HepG2 (cell line): ENCODE results near the gene NCS1. TPM values are rescaled to one million over a fixed set of nuclear protein-coding genes. Genes with fewer than 3 reads are reported as not detected.
A peak's percentile ranks its signal among the peaks of the same experiment; 100 is the strongest.

Experiments
- ATAC-seq: fragments of 200-7000 bp; cut with Tn5 transposase; 3 replicates; pipeline ENCODE4 v1.9.1; 2020; ENCODE audit warnings: mild to moderate bottlenecking, moderate library complexity
- BruUV-seq: library from RNA; stranded (reverse); fragments of 400-500 nt; replicated peaks from 2 replicates; lab custom pipeline; 2021; lab: Mats Ljungman, UMichigan
- CTCF ChIA-PET: fragments of 300-600 bp; formaldehyde crosslinking; extraction: SDS; loops from one replicate; lab custom pipeline; 2021; ENCODE audit warnings: low total read pairs, inconsistent platforms, low intra/inter-chr PET ratio; lab: Yijun Ruan, JAX
- POLR2A ChIA-PET: fragments of 350-600 bp; sonication (Branson Sonifier 250); formaldehyde crosslinking; loops from one replicate; lab custom pipeline; 2020; ENCODE audit warnings: antibody characterized with exemption, inconsistent platforms; lab: Yijun Ruan, JAX
- DNase-seq: peaks from one replicate; pipeline ENCODE4 v3.0.0-alpha.2; 2015; ENCODE audit warnings: low spot score
- FAIRE-seq: peaks from 3 replicates; lab custom pipeline; 2011; peaks lifted over from hg19 to GRCh38; lab: Jason Lieb, UNC
- H2AFZ ChIP-seq: one replicate; pipeline ENCODE4 v1.6.1; 2011; ENCODE audit warnings: low read length, inconsistent platforms
- H3K27ac ChIP-seq: fragments of 300-600 bp; 3 replicates; pipeline ENCODE4 v1.8.0; 2011; ENCODE audit warnings: mixed run types, mild to moderate bottlenecking, mixed read lengths, low read length, inconsistent platforms; ENCODE audit not compliant: insufficient read depth; ENCODE audit errors: extremely low read length
- H3K27me3 ChIP-seq, 2 experiments: fragments of 200-600 bp in 1 of 2; 2 replicates in 1 of 2; 3 replicates in 1 of 2; pipeline versions ENCODE4 v1.6.0 to v1.8.0; 2011; ENCODE audit warnings: low read length in 2 of 2, mild to moderate bottlenecking in 2 of 2, moderate library complexity in 2 of 2, inconsistent platforms in 1 of 2; ENCODE audit not compliant: insufficient read depth in 2 of 2, control insufficient read depth in 1 of 2
- H3K36me3 ChIP-seq, 2 experiments: fragments of 200-600 bp in 1 of 2; replicated peaks in 1 of 2; 2 replicates in 1 of 2; 3 replicates in 1 of 2; pipeline versions ENCODE4 v1.5.1 to v1.8.0; 2011; ENCODE audit warnings: low read length in 2 of 2, inconsistent platforms in 1 of 2; ENCODE audit not compliant: insufficient read depth in 2 of 2, control insufficient read depth in 1 of 2
- H3K4me1 ChIP-seq: 2 replicates; pipeline ENCODE4 v1.5.1; 2012; ENCODE audit warnings: low read length, inconsistent platforms; ENCODE audit not compliant: insufficient read depth
- H3K4me2 ChIP-seq: 2 replicates; pipeline ENCODE4 v1.6.0; 2011; ENCODE audit warnings: low read depth, low read length, inconsistent platforms
- H3K4me3 ChIP-seq, 3 experiments: fragments of 200-600 bp in 1 of 3; sonication (generic), shearing (Covaris generic) in 1 of 3; replicated peaks in 1 of 3; 2 replicates each; pipeline ENCODE4 v1.5.1; 2011 to 2016; ENCODE audit warnings: low read length in 3 of 3, inconsistent platforms in 2 of 3, low read depth in 2 of 3, mild to moderate bottlenecking in 2 of 3, control low read depth in 1 of 3, mixed read lengths in 1 of 3; ENCODE audit not compliant: insufficient read depth in 1 of 3
- H3K79me2 ChIP-seq: one replicate; pipeline ENCODE4 v1.6.1; 2011; ENCODE audit warnings: low read length, inconsistent platforms; ENCODE audit not compliant: insufficient read depth
- H3K9ac ChIP-seq: 2 replicates; pipeline ENCODE4 v1.6.0; 2011; ENCODE audit warnings: mild to moderate bottlenecking, low read depth, low read length, inconsistent platforms; ENCODE audit not compliant: insufficient read depth
- H3K9me3 ChIP-seq: 2 replicates; pipeline ENCODE4 v1.5.1; 2012; ENCODE audit warnings: mild to moderate bottlenecking, low read length
- H4K20me1 ChIP-seq: 2 replicates; pipeline ENCODE4 v1.6.0; 2011; ENCODE audit warnings: inconsistent platforms, mild to moderate bottlenecking, low read length, moderate library complexity; ENCODE audit not compliant: insufficient read depth
- ASH2L ChIP-seq: fragments of 300-600, 200-600 bp; sonication (generic); IDR thresholded peaks from 2 replicates; pipeline ENCODE4 v1.7.0; 2017; ENCODE audit warnings: low read depth, mild to moderate bottlenecking, moderate library complexity, mixed read lengths, low read length; ENCODE audit not compliant: insufficient read length
- GABPB1 ChIP-seq: IDR thresholded peaks from 2 replicates; pipeline ENCODE4 v1.6.1; 2016; ENCODE audit warnings: mild to moderate bottlenecking, missing genetic modification reagents, moderate library complexity, missing compliant biosample characterization
- HIVEP1 ChIP-seq: sonication (generic); formaldehyde crosslinking; IDR thresholded peaks from 2 replicates; pipeline ENCODE4 v1.4.0; 2020; ENCODE audit warnings: mild to moderate bottlenecking, missing genetic modification reagents
- HOXA9 ChIP-seq: sonication (generic); formaldehyde crosslinking; IDR thresholded peaks from 2 replicates; pipeline ENCODE4 v1.8.1; 2022; ENCODE audit warnings: missing genetic modification reagents, mild to moderate bottlenecking, moderate library complexity, borderline replicate concordance
- KAT7 ChIP-seq: IDR thresholded peaks from 2 replicates; pipeline ENCODE4 v1.6.1; 2018; ENCODE audit warnings: borderline replicate concordance, missing compliant biosample characterization
- SIX4 ChIP-seq: sonication (generic); formaldehyde crosslinking; IDR thresholded peaks from 2 replicates; pipeline ENCODE4 v1.4.0; 2020; ENCODE audit warnings: missing genetic modification reagents
- SMYD3 ChIP-seq: sonication (generic); formaldehyde crosslinking; IDR thresholded peaks from 2 replicates; pipeline ENCODE4 v1.8.1; 2023; ENCODE audit warnings: mild to moderate bottlenecking, missing genetic modification reagents
- SSRP1 ChIP-seq: IDR thresholded peaks from 2 replicates; pipeline ENCODE4 v1.6.1; 2016; ENCODE audit warnings: control low read depth
- SYNCRIP ChIP-seq: fragments of 200-400 bp; formaldehyde crosslinking; IDR thresholded peaks from 2 replicates; pipeline ENCODE4 v1.6.1; 2018; ENCODE audit warnings: mild to moderate bottlenecking, low read depth, low read length; ENCODE audit not compliant: insufficient read depth
- TAF15 ChIP-seq: fragments of 200-400 bp; formaldehyde crosslinking; IDR thresholded peaks from one replicate; pipeline ENCODE4 v1.6.1; 2018; ENCODE audit warnings: mild to moderate bottlenecking, low read depth, low read length; ENCODE audit not compliant: poor library complexity, severe bottlenecking
- THYN1 ChIP-seq: sonication (generic); formaldehyde crosslinking; IDR thresholded peaks from 2 replicates; pipeline ENCODE4 v1.8.1; 2023; ENCODE audit warnings: low read depth, mild to moderate bottlenecking, moderate library complexity, missing genetic modification reagents, borderline replicate concordance
- ZBTB7A ChIP-seq: sonication (generic); formaldehyde crosslinking; IDR thresholded peaks from 2 replicates; pipeline ENCODE4 v1.8.0; 2022; ENCODE audit warnings: mild to moderate bottlenecking, missing genetic modification reagents
- ZNF263 ChIP-seq: sonication (generic); formaldehyde crosslinking; IDR thresholded peaks from 2 replicates; pipeline ENCODE4 v1.4.0; 2020; ENCODE audit warnings: missing genetic modification reagents
- WGBS: methylation state at CpG from one replicate; pipeline ENCODE4 v1.1.6; 2017; ENCODE audit warnings: low lambda C conversion rate; 5-methylcytosine and 5-hydroxymethylcytosine counted together
- in situ Hi-C: cut with HindIII; loops from 2 replicates; pipeline ENCODE4 v1.10.0; 2017; ENCODE audit warnings: low pct_unique_long_range_greater_than_20kb; ENCODE audit not compliant: extremely low pct_ligation_motif_present
- intact Hi-C: fragments of 100-400 bp; cut with micrococcal nuclease; formaldehyde crosslinking; loops from one replicate; pipeline ENCODE4 v1.10.0; 2022; ENCODE audit not compliant: unreplicated experiment
- polyA plus RNA-seq, 8 experiments: library from polyadenylated mRNA; depleted of rRNA in 3 of 8; stranded (reverse) in 7 of 8; unstranded in 1 of 8; fragments of >200 nt; fragmentation: Illumina TruSeq in 4 of 8; extraction: Trizol in 4 of 8; gene quantifications; 2 replicates each; pipeline versions ENCODE4 v1.2.1 to v1.2.3, GENCODE V29; 2011 to 2016; ENCODE audit warnings: low read depth in 4 of 8, missing spikeins in 1 of 8, mixed read lengths in 1 of 8; ENCODE audit not compliant: insufficient read depth in 1 of 8
- total RNA-seq, 5 experiments: library from RNA; depleted of rRNA; stranded (reverse); fragments of >200 nt; fragmentation: Illumina TruSeq; extraction: Trizol; gene quantifications; 2 replicates each; pipeline ENCODE4 v1.2.3, GENCODE V29; 2016; ENCODE audit warnings: low read depth in 1 of 5
- TF ChIP-seq, protein P1 (sequence below): sonication (generic); formaldehyde crosslinking; IDR thresholded peaks from 2 replicates; pipeline ENCODE4 v1.4.0; 2020; ENCODE audit warnings: mild to moderate bottlenecking, missing genetic modification reagents
- TF ChIP-seq, protein P2 (sequence below): sonication (generic); formaldehyde crosslinking; IDR thresholded peaks from 2 replicates; pipeline ENCODE4 v1.8.1; 2023; ENCODE audit warnings: mild to moderate bottlenecking, inconsistent platforms, moderate library complexity, missing genetic modification reagents, borderline replicate concordance
- TF ChIP-seq, protein P3 (sequence below): sonication (generic); formaldehyde crosslinking; IDR thresholded peaks from 2 replicates; pipeline ENCODE4 v1.4.0; 2020; ENCODE audit warnings: missing genetic modification reagents
- TF ChIP-seq, protein P4 (sequence below): sonication (generic); formaldehyde crosslinking; IDR thresholded peaks from 2 replicates; pipeline ENCODE4 v1.4.0; 2020; ENCODE audit warnings: missing genetic modification reagents, borderline replicate concordance

NCS1 gene
- total and polyA plus RNA-seq, 2 of the 13 experiments (the other 11 are each of a cell fraction or from before 2014, with no cell fraction given) = 4.7 to 6.1 TPM

DNA sequence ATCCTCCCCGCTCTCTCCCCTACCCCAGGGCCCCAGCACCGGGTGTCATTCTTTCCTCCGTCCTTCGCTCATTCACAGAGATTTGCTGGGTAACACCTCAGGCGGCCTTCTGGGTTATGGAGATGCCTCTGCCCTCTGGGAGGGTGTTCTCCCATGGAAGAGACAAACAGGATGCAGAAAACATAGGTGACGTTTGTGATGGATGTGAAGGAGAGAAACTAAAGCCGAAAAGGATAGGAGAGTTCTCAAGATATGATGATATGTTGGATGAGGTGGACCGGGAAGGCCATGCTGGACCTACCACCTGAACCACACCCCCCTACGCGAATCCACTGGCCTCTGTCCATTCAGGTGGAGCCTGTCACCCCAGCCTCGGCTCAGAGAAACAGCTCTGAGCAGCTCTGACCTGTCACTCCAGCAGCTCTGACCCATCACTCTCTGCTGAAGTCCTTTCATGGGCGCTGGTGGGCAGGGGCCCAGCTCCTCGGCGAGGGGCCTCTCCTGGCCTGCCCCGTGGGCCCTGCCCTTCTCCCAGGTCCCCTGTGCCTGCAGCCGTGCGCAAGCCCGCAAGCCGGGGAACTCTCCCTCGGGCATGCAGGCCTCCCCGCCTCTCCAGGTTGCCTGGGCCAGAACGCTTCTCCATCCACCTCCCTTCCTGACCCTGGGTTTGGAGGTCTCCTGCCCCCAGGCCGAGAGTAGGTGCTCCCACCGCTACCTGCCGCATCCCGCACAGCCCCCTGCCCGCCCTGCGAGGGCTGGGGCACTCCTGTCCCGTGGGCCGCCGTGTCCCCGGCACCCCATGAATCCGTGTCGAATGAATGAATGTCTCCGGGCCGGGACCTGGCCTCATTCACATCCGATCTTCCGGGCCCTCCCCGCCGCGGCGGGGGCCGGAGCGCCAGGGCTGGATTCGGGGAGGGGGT lies 717 bp upstream of the NCS1 start:
- Histone ChIP-seq H4K20me1 (no peaks in the 10 kb centered on the region), H3K4me3 (peak overlapping the region; percentile 34 to 70 (median 50); a peak in 5 of 6 replicates), H2AFZ (no peak overlapping the region), H3K4me2 (peak overlapping the region; percentile 88), H3K27me3 (peaks cover 5 to 38% of the 10 kb centered on the region in 2 experiments; a peak in 4 of 5 replicates), H3K9ac (no peak overlapping the region), H3K27ac (no peak overlapping the region), H3K79me2 (no peaks in the 10 kb centered on the region), H3K4me1 (peaks cover 16% of the 10 kb centered on the region; the same call in 1 of the 2 replicates), H3K9me3 (no peaks in the 10 kb centered on the region), H3K36me3 (no peaks in the 10 kb centered on the region)
- DNase-seq = no peak
- POLR2A ChIA-PET = no interaction called here
- no peak for FAIRE-seq
- CTCF ChIA-PET = no interaction called here
- in situ Hi-C loops = no loop called here
- 18% methylated on average over 15 of the region's 45 CpGs for WGBS
- intact Hi-C loops = no loop called here
- ATAC-seq = peak; percentile 56
- BruUV-seq = no TSS peak
- TF ChIP-seq ASH2L (no peak), SSRP1 (CRISPR knock-in tag) (no peak), KAT7 (CRISPR knock-in tag) (no peak), TAF15 (no peak), THYN1 (no peak), SMYD3 (CRISPR knock-in tag) (no peak), SYNCRIP (no peak), GABPB1 (CRISPR knock-in tag) (0 out of 2 replicates have a peak, but pooled peaks have one; percentile 10), ZBTB7A (CRISPR knock-in tag) (peak; percentile 25; the same call in 1 of the 2 replicates), SIX4 (CRISPR knock-in tag) (no peak), HIVEP1 (0 out of 2 replicates have a peak, but pooled peaks have one; percentile 18), ZNF263 (CRISPR knock-in tag) (0 out of 2 replicates have a peak, but pooled peaks have one; percentile 37), HOXA9 (CRISPR knock-in tag) (no peak)
- TF ChIP-seq, protein P1, sequence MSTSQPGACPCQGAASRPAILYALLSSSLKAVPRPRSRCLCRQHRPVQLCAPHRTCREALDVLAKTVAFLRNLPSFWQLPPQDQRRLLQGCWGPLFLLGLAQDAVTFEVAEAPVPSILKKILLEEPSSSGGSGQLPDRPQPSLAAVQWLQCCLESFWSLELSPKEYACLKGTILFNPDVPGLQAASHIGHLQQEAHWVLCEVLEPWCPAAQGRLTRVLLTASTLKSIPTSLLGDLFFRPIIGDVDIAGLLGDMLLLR (CRISPR knock-in tag) = no peak
- TF ChIP-seq, protein P2, sequence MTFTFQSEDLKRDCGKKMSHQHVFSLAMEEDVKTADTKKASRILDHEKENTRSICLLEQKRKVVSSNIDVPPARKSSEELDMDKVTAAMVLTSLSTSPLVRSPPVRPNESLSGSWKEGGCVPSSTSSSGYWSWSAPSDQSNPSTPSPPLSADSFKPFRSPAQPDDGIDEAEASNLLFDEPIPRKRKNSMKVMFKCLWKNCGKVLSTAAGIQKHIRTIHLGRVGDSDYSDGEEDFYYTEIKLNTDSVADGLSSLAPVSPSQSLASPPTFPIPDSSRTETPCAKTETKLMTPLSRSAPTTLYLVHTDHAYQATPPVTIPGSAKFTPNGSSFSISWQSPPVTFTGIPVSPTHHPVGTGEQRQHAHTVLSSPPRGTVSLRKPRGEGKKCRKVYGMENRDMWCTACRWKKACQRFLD (CRISPR knock-in tag) = no peak
- TF ChIP-seq, protein P3, sequence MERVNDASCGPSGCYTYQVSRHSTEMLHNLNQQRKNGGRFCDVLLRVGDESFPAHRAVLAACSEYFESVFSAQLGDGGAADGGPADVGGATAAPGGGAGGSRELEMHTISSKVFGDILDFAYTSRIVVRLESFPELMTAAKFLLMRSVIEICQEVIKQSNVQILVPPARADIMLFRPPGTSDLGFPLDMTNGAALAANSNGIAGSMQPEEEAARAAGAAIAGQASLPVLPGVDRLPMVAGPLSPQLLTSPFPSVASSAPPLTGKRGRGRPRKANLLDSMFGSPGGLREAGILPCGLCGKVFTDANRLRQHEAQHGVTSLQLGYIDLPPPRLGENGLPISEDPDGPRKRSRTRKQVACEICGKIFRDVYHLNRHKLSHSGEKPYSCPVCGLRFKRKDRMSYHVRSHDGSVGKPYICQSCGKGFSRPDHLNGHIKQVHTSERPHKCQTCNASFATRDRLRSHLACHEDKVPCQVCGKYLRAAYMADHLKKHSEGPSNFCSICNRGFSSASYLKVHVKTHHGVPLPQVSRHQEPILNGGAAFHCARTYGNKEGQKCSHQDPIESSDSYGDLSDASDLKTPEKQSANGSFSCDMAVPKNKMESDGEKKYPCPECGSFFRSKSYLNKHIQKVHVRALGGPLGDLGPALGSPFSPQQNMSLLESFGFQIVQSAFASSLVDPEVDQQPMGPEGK (CRISPR knock-in tag) = 0 out of 2 replicates have a peak, but pooled peaks have one; percentile 10
- TF ChIP-seq, protein P4, sequence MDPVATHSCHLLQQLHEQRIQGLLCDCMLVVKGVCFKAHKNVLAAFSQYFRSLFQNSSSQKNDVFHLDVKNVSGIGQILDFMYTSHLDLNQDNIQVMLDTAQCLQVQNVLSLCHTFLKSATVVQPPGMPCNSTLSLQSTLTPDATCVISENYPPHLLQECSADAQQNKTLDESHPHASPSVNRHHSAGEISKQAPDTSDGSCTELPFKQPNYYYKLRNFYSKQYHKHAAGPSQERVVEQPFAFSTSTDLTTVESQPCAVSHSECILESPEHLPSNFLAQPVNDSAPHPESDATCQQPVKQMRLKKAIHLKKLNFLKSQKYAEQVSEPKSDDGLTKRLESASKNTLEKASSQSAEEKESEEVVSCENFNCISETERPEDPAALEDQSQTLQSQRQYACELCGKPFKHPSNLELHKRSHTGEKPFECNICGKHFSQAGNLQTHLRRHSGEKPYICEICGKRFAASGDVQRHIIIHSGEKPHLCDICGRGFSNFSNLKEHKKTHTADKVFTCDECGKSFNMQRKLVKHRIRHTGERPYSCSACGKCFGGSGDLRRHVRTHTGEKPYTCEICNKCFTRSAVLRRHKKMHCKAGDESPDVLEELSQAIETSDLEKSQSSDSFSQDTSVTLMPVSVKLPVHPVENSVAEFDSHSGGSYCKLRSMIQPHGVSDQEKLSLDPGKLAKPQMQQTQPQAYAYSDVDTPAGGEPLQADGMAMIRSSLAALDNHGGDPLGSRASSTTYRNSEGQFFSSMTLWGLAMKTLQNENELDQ (CRISPR knock-in tag) = no peak
